Measurements from ENCODE around the gene TBC1D16. TPM values are rescaled to one million over a fixed set of nuclear protein-coding genes. Genes with fewer than 3 reads are reported as not detected.

TBC1D16 gene
- total RNA-seq, 1 experiment from 2014 or later, result 85.8 TPM

- Histone ChIP-seq H4K8ac (replicated peaks; ENCODE audit: insufficient read length, low read depth, low read length) (no peak overlapping the region), H3K14ac (ENCODE audit: insufficient read depth, low read length) (no peak overlapping the region), H3K4ac (ENCODE audit: low read depth, low read length) (no peak overlapping the region), H3K79me1 (ENCODE audit: insufficient read depth, low read depth, low read length, poor library complexity, severe bottlenecking) (peaks cover 3% of the 10 kb centered on the region), H4K5ac (ENCODE audit: insufficient read length, low read depth, low read length) (no peak overlapping the region), H3K4me2 (ENCODE audit: insufficient read depth, insufficient read length, low read length) (no peak overlapping the region), H2BK15ac (ENCODE audit: low read depth, low read length) (no peak overlapping the region), H3K23me2 (ENCODE audit: insufficient read length, low read depth, low read length, poor library complexity, severe bottlenecking) (no peaks in the 10 kb centered on the region), H3K9me3 (ENCODE audit: control insufficient read depth, low read depth, low read length) (no peaks in the 10 kb centered on the region), H2BK12ac (ENCODE audit: insufficient read length, low read depth, low read length) (no peak overlapping the region), H4K91ac (ENCODE audit: insufficient read length, low read depth, low read length) (no peak overlapping the region), H3K27me3 (ENCODE audit: insufficient read depth, low read length) (no peaks in the 10 kb centered on the region), H3K9ac (ENCODE audit: extremely low read depth, insufficient read length, low read length) (no peak overlapping the region), H2BK120ac (ENCODE audit: low read depth, low read length, poor library complexity, severe bottlenecking) (no peak overlapping the region), H3T11ph (ENCODE audit: low read length) (no peak overlapping the region), H3K23ac (ENCODE audit: insufficient read length, low read depth, low read length) (no peak overlapping the region), H2AFZ (ENCODE audit: low read length) (no peak overlapping the region), H2BK20ac (ENCODE audit: low read depth, low read length, poor library complexity, severe bottlenecking) (no peak overlapping the region), H3K4me1 (ENCODE audit: insufficient read depth, low read length) (peaks cover 3% of the 10 kb centered on the region; the same call in 1 of the 2 replicates), H4K20me1 (ENCODE audit: control insufficient read depth, insufficient read depth, insufficient read length) (peaks cover 9% of the 10 kb centered on the region), H3K56ac (ENCODE audit: insufficient read length, low read depth, low read length) (no peak overlapping the region), H3K27ac (ENCODE audit: insufficient read length, low read depth, low read length) (no peak overlapping the region), H3K18ac (ENCODE audit: insufficient read length, low read depth, low read length) (no peak overlapping the region), H2AK5ac (ENCODE audit: insufficient read length, low read length) (no peak overlapping the region), H3K79me2 (ENCODE audit: insufficient read depth, low read length) (peaks cover 33% of the 10 kb centered on the region; the same call in 1 of the 2 replicates), H2BK5ac (ENCODE audit: insufficient read length, low read length) (no peak overlapping the region)
- peak overlapping the region in 2 of 3 experiments; percentile 20 to 66; a peak in 3 of 7 replicates for H3K27ac Mint-ChIP-seq
- no peak for TF ChIP-seq CTCF (conservative IDR thresholded peaks at IDR 0.05)
- no peak for DNase-seq
- H3K4me3 Mint-ChIP-seq, result no peak overlapping the region
- H3K4me1 Mint-ChIP-seq, result peaks cover 22 to 33% of the 10 kb centered on the region in 2 experiments
- H3K27me3 Mint-ChIP-seq (ENCODE audit: low read depth), result no peaks in the 10 kb centered on the region
- H3K9me3 Mint-ChIP-seq, result peaks cover 0 to 2% of the 10 kb centered on the region in 2 experiments; a peak in 1 of 5 replicates
- no CpG with 5 or more reads among the region's 8 CpGs for WGBS (ENCODE audit: extremely low coverage, insufficient read length, low lambda C conversion rate)
- H3K36me3 Mint-ChIP-seq (ENCODE audit: insufficient read depth in 1 of 3, low read depth in 3 of 3), result peaks cover 3 to 15% (median 7%) of the 10 kb centered on the region in 3 experiments; a peak in 6 of 7 replicates
Observed at GRCh38 chr17:80027043-80027435, 8.6 kb downstream of the TBC1D16 start.
